HepG2 (cell line): ENCODE data around the gene FEV. TPM values are rescaled to one million over a fixed set of nuclear protein-coding genes. Genes with fewer than 3 reads are reported as not detected.

Experiments
- CEBPB ChIP-seq: IDR thresholded peaks from 2 replicates; pipeline ENCODE4 v1.6.1; 2011; ENCODE audit warnings: low read depth, low read length, improper control_type of control experiment, borderline replicate concordance
- CSRNP1 ChIP-seq: sonication (generic); formaldehyde crosslinking; IDR thresholded peaks from 2 replicates; pipeline ENCODE4 v1.8.1; 2023; ENCODE audit warnings: mild to moderate bottlenecking, missing genetic modification reagents
- EHMT2 ChIP-seq: fragments of 200-600 bp; sonication (generic); IDR thresholded peaks from 2 replicates; pipeline ENCODE4 v1.7.0; 2017; ENCODE audit warnings: antibody characterized with exemption, low read depth, low read length, borderline replicate concordance
- FOSL2 ChIP-seq: sonication (generic); formaldehyde crosslinking; IDR thresholded peaks from 2 replicates; pipeline ENCODE4 v1.4.0; 2020; ENCODE audit warnings: missing genetic modification reagents
- HNRNPH1 ChIP-seq: fragments of 200-400 bp; formaldehyde crosslinking; optimal IDR thresholded peaks from 2 replicates; pipeline ENCODE3; 2017; ENCODE audit warnings: mild to moderate bottlenecking, low read depth, low read length
- HOXD1 ChIP-seq: sonication (generic); formaldehyde crosslinking; IDR thresholded peaks from 2 replicates; pipeline ENCODE4 v1.5.0; 2020; ENCODE audit warnings: missing genetic modification reagents
- KDM6A ChIP-seq: IDR thresholded peaks from 2 replicates; pipeline ENCODE4 v1.6.1; 2016; ENCODE audit warnings: low read depth
- NRL ChIP-seq: sonication (generic); formaldehyde crosslinking; IDR thresholded peaks from 2 replicates; pipeline ENCODE4 v1.5.0; 2020; ENCODE audit warnings: missing genetic modification reagents, mild to moderate bottlenecking, moderate library complexity, borderline replicate concordance
- ZBTB43 ChIP-seq: sonication (generic); formaldehyde crosslinking; conservative IDR thresholded peaks from 2 replicates; pipeline ENCODE4 v1.4.0; 2020; ENCODE audit warnings: missing genetic modification reagents
- ZNF10 ChIP-seq: sonication (generic); formaldehyde crosslinking; IDR thresholded peaks from 2 replicates; pipeline ENCODE4 v1.4.0; 2020; ENCODE audit warnings: mild to moderate bottlenecking, low read depth, missing genetic modification reagents, borderline replicate concordance
- ZNF598 ChIP-seq: sonication (generic); formaldehyde crosslinking; IDR thresholded peaks from 2 replicates; pipeline ENCODE4 v1.5.1; 2020; ENCODE audit warnings: mild to moderate bottlenecking, missing genetic modification reagents, borderline replicate concordance
- ZNF660 ChIP-seq: sonication (generic); formaldehyde crosslinking; IDR thresholded peaks from 2 replicates; pipeline ENCODE4 v1.5.1; 2020; ENCODE audit warnings: mild to moderate bottlenecking, low read depth, missing genetic modification reagents, borderline replicate concordance
- ZNF770 ChIP-seq: sonication (generic); formaldehyde crosslinking; IDR thresholded peaks from 2 replicates; pipeline ENCODE4 v1.5.0; 2020; ENCODE audit warnings: mild to moderate bottlenecking, missing genetic modification reagents
- ZXDC ChIP-seq: sonication (generic); formaldehyde crosslinking; IDR thresholded peaks from 2 replicates; pipeline ENCODE4 v1.5.0; 2020; ENCODE audit warnings: mild to moderate bottlenecking, missing genetic modification reagents
- polyA plus RNA-seq, 8 experiments: library from polyadenylated mRNA; depleted of rRNA in 3 of 8; stranded (reverse) in 7 of 8; unstranded in 1 of 8; fragments of >200 nt; fragmentation: Illumina TruSeq in 4 of 8; extraction: Trizol in 4 of 8; gene quantifications; 2 replicates each; pipeline versions ENCODE4 v1.2.1 to v1.2.3, GENCODE V29; 2011 to 2016; ENCODE audit warnings: low read depth in 4 of 8, missing spikeins in 1 of 8, mixed read lengths in 1 of 8; ENCODE audit not compliant: insufficient read depth in 1 of 8
- total RNA-seq, 5 experiments: library from RNA; depleted of rRNA; stranded (reverse); fragments of >200 nt; fragmentation: Illumina TruSeq; extraction: Trizol; gene quantifications; 2 replicates each; pipeline ENCODE4 v1.2.3, GENCODE V29; 2016; ENCODE audit warnings: low read depth in 1 of 5

Gene FEV
- total and polyA plus RNA-seq, 2 of the 13 experiments (the other 11 are each of a cell fraction or from before 2014, with no cell fraction given), result not detected

- TF ChIP-seq ZBTB43 (peak; percentile 89), HOXD1 (CRISPR knock-in tag) (peak; percentile 86), EHMT2 (peak; percentile 99), KDM6A (no peak), ZNF10 (no peak), FOSL2 (CRISPR knock-in tag) (peak; percentile 60), ZNF770 (0 out of 2 replicates have a peak, but pooled peaks have one; percentile 10), ZNF598 (CRISPR knock-in tag) (peak; percentile 81; the same call in 1 of the 2 replicates), NRL (CRISPR knock-in tag) (peak; percentile 97), HNRNPH1 (no peak), ZXDC (CRISPR knock-in tag) (peak; percentile 70; the same call in 1 of the 2 replicates), CSRNP1 (0 out of 2 replicates have a peak, but pooled peaks have one; percentile 49), ZNF660 (CRISPR knock-in tag) (0 out of 2 replicates have a peak, but pooled peaks have one; percentile 90), CEBPB (no peak)
These were observed 22.0 kb downstream of the FEV start (continued) for GRCh38 chr2:218962859-218963492.
